HG02884 (cell line): ENCODE data around the gene ZBTB7C.

Experiments used
- ATAC-seq: cut with Tn5 transposase; IDR thresholded peaks from one replicate; pipeline ENCODE4 v1.9.1; 2021; ENCODE audit warnings: mild to moderate bottlenecking, moderate library complexity; ENCODE audit not compliant: unreplicated experiment

Gene ZBTB7C

DNA sequence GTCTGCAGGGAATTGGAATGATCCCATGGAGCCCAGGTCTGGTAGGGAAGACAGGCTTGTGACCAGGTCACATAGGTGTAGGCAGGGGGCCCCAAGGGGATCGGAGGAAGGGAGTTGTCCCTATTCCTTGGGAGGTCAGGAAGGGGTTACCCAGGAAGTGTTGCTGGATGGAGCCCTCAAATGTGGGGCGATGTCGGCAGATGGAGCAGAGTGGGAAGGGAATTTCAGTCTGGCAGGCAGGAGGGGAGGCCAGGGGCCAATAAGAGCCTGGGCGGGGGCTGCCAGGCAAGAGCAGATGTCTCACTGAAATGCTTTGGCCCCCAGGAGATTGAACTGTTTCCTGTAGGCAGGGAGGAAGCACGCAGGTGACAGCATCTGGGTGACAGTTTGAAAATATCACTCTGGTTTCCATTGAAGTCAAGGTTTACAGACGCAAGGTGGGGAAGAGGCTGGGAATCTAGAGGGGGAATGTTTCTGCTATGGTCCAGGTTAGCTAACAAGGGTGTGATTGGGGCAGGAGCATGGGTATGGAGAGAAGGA lies 397.2 kb downstream of the ZBTB7C start:
- no peak for ATAC-seq

DNA sequence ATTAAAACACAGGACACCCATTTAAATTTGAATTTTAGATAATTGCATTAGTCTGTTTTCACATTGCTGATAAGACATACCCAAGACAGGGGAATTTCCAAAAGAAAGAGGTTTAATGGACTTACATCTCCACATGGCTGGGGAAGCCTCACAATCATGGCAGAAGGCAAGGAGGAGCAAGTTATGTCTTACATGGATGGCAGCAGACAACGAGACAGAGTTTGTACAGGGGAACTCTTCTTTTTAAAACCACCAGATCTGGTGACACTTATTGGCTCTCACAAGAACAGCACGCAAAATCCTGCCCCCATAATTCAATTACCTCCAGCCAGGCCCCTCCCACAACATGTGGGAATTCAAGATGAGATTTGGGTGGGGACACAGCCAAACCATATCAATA lies 398.9 kb downstream of the ZBTB7C start:
- ATAC-seq = no peak

DNA sequence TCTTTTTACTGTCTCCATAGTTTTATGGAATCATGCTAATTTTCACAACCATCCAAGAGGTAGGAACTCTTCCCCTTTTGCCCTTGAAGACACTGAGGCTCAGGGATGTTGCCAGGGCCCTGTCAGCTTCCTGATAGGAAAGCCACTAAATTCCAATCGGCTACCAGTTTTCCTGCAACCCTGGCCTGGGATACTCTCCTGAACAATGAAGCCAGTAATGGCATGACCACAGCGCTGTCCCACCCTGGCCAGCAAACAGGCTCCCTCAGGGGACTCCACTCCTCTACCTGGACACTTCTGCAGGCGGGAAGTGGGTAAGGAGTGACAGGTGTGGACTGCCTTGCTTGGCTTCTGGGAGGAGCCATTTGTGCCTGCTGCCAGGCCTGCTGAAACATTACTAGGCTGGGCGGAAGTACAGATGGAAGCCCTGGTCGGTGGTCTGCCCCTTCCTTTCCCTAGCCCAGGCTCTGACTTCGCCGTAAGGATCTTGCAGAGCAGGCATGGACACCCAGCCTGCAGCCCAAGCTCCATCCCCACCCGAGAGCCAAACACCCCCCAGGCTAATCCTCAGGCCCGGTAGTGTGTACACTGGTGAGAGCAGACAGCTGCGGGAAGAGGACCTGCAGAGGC lies 400.0 kb downstream of the ZBTB7C start:
- no peak for ATAC-seq

DNA sequence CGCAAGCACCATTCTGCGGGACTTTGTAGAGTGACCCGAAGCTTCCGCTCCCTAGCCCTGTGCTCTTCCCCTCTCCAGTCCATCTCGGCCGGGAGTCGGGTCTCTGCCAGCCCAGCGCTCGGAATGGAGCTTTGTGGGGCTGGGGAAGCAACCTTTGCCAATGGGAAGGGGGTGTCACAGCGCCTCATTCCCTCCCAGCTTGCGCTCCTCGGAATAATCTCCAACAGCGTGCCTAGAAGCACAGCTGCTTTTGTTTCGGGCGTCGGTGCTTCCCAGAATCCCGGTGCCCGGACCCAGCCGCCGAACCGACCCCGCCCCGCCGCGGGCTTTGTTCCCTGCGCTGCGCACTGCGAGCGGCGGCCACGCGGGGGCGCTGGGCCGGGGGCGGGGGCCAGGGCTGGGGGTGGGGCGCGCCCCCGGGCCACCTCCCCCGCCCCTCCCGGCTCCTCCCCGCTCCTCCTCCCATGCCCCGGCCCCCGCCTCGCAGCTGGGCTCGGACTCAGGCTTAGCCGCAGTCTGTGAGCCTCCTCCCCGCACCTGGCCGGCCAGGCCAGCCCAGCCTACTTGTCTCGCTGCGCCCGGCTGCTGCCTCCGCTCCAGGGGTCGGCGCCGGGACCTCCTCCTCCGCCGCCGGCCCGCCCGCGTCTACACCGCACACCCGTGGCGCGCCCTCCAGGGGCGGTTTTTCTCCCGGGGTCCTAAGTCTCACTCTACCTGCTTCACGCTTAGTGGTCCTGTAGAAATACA lies 401.1 kb downstream of the ZBTB7C start:
- peak; percentile 60 for ATAC-seq

DNA sequence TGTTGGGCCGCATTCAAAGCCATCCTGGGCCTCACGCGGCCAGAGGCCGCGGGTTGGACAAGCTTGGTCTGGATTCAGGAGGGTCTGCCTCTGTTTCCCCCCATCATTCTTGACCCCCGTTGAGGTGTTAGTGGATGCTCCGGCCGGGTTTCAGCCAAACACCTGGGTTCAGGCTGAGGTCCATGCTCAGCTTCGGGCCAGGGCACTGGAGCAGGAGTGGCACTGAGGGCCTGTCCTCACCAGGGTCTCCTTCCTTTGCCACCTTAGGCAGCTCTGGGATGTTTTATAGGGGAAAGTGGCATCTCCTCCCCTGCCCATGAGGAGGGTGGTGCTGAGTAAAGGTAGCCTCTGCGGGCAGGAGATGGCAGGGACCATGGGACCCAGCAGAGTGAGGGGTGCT lies 401.8 kb downstream of the ZBTB7C start:
- no peak for ATAC-seq

DNA sequence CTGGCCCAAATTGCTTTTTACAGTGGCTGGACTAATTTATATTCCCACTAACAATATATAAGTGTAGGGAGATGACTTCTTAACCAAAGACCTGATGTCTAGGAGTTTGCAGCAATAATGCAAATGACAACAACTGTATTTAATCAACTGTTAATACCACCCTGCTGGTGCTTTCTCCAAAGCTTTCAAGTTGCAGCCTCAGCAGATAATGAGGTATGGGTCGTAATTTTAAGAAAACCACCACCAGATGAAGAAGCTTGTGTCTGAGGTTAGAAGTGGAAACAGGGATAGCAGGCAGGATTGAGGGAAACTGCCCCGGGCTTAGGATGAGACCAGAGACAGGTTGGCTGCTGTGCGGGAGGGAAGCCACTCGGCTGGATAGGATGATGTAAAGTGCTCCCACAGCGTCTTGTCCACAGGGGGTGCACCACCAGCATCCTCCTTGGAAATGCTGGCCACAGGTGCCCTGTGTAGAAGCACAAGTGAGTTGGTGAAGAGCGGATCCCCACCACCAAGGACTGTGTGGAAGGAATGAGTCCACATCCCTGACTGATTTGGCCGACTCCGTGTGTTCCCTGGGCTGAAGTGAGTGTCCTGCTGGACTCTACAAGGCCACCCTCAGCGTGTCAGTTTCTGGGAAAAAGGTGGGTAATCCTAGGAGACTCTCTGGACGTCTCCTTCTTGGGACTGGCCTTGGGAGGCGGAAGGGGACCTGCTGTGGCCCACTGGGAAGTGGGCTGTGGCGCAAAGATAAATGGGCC lies 402.6 kb downstream of the ZBTB7C start:
- no peak for ATAC-seq

DNA sequence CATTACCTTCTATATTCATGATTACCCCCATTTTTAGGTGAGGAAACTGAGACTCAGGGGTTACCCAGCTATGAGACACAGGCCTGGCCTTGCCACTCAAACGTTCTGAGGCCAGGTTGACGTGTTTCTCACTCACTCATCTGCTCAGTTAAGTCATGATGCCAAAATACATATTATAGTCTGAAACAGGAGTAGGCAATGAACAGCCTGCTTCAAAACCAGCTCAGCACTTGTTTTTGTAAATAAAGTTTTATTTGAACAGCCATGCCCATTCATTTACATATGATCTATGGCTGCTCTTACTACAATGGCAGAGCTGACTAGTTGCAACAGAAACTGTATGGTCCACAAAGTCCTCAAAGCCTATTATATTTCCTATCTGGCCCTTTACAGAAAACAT lies 404.6 kb downstream of the ZBTB7C start:
- ATAC-seq = no peak

DNA sequence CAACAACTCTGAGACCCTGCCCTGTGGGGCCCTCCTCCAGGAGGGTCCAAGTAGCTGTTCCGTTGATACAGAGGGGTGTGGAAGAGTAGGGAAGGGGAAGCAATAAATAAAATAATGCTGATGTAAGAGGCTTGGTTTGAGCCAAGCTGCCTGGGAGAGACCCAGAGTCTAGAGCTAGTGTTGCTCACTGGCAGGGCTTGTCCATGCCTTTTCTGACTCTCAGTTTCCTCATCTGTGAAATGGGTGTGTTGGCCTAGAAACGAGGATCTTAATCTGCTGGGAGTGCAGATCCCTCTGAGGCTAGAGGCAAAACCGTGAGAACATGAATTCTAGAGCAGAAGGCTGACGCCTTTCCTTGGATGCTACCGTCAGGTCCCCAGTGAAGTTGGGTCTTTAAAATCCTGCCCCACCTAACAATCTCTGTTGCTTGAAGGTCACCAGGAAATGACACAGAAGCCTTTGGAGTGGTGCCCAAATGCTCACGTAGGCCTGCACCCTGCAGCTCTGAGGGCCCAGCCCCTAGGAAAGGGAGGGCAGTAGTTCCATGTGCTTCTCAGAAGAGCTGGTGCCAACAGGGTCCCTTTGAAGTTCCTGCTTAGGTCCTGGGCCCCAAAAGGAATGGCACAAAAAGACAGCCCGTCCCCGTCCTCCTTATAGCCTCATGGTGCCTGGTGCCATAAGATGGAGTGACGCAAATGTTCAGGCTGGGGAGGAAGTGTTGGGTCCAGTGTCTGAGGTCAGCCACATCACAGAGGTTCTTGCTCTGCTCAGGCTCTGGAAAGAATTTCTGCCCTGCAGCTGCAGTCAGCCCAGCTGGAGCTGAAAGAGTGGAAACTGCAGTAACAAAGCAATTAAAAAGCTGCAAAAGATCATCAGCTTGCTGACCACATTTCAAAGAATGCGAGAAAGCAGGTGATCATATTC lies 405.5 kb downstream of the ZBTB7C start:
- ATAC-seq = no peak

DNA sequence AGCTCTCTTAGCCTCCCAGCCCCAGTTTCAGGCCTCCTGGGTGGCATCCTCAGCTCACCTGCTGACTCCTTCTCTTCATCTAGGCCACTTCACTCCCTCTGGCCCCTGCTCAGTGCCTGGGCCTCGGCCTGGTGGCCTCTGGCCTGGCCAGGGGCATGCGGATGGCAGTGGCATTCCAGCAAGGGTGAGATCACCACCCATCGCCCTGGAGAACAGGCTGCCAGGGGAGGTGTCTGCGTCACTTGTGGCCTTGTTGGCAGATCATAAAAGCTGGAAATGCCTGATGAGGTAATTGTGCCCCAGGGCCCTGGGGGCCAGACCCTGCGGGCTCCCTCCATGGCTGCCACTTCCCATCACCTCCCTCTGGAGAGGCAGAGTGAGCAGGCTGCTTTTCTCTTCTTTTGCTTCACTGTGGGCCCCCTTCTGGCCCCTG lies 406.2 kb downstream of the ZBTB7C start:
- ATAC-seq = no peak

DNA sequence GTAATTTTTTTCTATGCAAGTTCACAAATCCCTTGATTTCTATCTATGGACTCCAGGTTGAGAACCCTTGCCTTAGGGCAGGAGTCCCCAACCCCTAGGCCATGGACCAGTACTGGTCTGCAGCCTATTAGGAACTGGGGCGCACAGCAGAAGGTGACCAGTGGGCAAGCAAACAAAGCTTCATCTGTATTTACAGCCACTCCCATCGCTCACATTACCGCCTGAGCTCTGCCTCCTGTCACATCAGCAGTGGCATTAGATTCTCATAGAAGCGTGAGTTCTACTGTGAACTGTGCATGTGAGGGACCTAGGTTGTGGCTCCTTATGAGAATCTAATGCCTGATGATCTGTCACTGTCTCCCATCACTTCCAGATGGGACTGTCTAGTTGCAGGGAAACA lies 408.5 kb downstream of the ZBTB7C start:
- no peak for ATAC-seq

DNA sequence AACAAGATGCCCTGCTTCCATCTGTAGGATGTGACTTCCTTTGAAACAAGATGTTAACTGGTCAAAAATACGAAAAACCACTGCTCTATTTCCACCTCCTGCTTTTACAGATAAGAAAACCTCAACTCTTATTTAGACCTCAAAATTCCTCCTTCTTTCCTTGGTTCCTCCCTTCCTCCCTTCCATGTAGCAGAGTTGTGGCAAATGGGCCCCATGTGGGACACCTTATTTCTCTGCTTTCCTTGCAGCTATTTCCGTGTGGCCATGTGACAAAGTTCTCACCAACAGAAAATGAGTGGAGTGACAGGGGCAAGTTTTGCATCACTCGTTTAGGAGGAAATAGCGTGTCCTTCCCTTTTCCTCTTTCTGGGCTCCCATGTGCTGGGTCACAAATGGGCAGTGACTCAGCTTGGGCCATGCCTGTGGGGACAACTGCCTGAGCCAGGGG lies 409.4 kb downstream of the ZBTB7C start:
- no peak for ATAC-seq

DNA sequence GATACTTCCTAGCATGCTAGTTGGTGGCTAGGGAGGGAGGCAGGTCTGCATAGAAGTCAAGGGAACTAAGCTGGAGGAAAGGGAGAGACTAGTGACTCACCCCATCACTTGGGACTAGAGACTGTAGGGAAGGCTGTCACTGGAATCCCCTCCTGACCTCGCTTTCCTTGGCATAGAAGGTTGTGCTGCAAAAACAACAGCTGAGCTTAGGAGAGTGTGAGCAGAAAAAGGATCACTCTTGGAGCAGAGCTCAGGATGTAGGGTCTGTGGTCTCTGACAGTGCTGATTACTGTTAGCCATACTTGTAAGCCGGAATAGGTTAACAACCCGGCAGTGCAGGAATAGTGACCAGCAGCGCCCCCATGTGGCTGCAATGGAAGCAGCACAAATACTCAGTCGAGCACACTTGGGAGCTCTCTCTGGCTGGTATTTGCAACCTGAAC lies 411.8 kb downstream of the ZBTB7C start:
- no peak for ATAC-seq

DNA sequence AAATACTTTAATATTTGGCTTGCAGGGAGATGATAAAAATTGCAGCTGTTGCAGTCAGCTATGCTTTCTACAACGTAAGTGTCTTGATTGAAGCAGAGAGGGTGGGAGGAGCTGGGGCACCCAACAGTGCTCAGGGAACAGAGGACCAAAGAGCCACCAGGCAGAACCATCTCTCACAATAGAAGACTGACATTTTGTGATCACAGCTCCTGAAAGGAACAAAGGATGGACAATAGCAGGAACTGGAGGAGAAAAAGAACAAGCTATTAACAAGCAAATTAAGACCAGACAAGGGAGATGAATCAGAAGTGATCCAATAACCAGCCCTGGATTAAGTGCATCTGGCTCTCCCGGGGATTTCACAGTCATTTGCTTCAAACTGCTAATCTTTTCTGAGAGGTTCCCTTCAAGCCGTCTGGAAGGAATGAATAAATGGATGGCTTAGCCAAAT lies 413.1 kb downstream of the ZBTB7C start:
- ATAC-seq = no peak

DNA sequence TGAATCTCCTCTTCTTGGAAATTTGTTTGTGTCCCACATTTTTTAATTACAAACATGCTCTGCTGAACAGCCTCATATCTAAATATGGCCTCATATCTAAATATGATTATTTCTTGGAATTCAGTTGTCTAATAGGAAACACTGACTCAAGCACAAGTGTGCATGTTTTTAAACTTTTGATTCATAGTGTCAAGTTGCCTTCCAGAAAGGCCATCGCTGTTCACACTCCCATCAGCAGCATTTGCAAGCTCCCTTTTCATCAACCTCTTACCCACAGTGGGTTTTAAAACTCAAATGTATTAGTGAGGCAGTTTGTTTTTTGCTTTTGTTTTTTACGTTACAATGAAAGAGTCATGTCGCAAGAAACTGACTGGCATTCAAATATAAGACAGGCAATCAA lies 413.5 kb downstream of the ZBTB7C start:
- no peak for ATAC-seq

DNA sequence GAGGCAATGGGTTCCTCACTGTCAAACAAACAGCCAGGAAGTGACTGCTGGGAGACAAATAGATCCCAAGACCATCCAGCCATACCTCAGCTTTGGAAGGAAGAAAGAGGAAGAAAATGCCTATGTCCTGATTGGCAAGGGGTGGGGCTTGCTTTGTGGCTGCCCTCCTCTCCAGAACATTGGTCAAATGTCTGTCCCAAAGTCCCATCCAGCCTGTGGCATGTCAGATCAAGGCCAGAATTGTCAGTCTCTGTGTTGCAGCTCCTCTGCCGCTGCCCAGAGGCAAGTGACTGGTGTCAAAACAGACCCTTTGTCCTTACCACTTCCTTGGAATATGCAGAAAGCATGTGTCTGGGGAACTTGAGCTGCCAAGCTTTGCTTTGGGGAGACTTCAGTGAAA lies 415.8 kb downstream of the ZBTB7C start:
- no peak for ATAC-seq

DNA sequence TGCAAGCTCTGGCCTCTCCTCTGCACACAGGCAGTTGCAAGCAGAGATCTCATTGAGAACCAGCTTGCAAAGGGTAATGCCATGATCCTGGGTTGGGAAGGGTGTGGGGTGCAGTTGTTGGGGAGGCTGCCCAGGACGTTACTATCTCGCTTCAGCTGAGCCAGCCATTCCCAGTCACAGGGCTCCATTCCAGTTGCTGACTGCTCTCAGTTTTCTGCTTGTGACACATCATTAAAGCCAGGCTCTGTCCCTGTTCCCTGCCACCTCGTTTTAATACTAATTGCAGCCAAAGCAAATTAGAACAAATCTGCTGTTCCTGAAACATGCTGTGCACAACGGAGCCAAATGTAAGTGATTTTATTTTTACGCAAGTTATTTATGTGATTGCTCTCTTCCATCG lies 416.2 kb downstream of the ZBTB7C start:
- no peak for ATAC-seq

DNA sequence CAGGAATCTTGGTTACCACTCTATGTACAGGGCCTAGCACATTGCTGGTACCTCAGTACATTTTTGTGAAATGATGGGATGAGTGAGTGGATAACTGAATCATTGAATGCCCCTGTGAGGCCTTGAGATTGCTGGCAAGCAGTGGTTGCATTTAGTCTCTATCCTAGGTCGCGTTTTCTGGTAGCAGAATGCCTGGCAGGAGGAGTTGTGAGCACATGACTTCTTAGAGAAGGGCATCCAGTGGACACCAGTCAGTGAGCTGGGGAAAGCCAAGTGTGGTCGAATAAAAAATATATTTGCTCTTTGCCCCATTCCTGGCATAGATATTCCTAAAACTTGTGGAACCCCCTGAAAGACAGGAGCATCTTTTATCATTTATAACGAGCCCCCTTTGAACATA lies 416.9 kb downstream of the ZBTB7C start:
- no peak for ATAC-seq

DNA sequence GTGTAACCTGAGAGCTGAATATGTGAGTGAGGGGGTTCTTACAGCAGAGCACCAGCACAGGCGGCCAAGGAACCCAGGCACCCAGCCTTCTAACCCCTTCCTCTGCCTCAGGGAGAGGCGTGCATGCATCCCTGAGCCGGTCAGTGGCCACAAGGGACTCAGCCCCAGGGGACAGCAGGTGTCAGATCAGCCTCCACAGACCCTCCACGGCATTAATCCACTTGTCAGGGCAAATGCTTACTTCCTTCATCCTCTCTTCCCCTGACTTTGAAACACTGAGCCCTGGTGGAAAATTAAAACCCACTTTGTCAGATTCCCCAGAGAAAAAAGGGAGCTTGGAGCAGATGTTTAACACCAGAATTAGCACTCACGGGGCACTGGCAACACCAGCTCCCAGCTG lies 418.2 kb downstream of the ZBTB7C start:
- ATAC-seq = no peak

DNA sequence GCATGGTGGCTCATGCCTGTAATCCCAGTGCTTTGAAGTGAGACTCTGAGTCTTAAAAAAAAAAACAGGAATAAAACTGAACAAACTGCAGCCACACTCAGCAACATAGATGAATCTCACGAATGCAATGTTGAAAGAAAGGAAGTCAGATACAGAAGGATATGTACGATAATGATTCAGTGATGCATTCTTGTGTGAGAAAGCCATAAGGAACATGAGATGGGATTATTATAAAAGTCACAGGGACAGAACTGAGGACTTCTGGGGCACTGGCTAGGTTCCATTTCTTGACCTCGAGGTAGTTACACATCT lies 421.8 kb downstream of the ZBTB7C start:
- no peak for ATAC-seq

DNA sequence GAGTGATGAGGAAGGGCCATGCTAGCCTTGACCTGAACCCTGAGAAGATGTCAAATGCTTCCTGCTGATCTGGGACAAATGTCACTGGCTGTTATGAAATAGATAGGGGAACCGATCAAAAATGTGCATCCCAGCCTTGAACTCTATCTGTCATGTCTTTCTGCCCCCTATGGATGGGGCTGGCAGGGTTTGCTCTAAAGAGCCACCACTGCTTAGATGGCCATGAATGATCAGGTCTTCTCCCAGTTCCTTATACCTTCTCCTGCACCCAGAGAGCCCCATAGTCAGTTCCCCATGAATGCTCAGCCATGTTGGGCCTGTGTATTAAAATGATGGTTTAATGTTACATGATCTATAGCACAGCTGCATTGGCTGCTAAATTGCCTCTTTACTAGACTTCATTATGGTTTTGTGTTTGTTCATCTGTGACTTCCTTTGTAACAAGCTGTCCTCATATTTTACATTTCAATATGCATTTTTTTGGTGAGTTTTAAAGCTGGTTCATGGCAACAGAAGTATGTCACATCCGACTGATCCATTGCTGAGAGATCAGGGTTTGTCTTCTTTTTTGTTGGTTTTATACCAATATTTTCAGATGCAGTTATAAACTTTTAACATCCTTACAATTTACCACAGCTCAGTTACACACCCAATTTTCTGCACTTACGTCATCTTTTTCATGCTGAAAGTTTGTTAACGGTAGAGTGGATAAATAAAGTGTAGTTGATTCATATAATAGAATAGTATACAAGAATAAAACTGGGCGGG lies 422.4 kb downstream of the ZBTB7C start:
- ATAC-seq = no peak
